Thoracic aorta (tissue), 2 donors: Measurements from ENCODE around the gene ABTB2. TPM values are rescaled to one million over a fixed set of nuclear protein-coding genes. Genes with fewer than 3 reads are reported as not detected.

Experiments used
- ATAC-seq: fragments of 150-250 bp; one replicate; pipeline ENCODE4 v1.8.0; 2017; ENCODE audit warnings: low read depth; ENCODE audit not compliant: insufficient number of reproducible peaks, low FRiP score
- DNase-seq: peaks from one replicate; pipeline ENCODE4 v3.0.0-alpha.2; 2020; ENCODE audit warnings: low spot score
- H3K27ac ChIP-seq, 2 donors: fragments of 200-600 bp; sonication (generic); 1 replicate in 1 of 2; 2 replicates in 1 of 2; pipeline ENCODE4 v1.5.1; 2016; ENCODE audit warnings: mild to moderate bottlenecking in 2 of 2, moderate library complexity in 2 of 2
- H3K27me3 ChIP-seq: fragments of 200-600 bp; sonication (generic); replicated peaks from 2 replicates; pipeline ENCODE4 v1.6.0; 2016; ENCODE audit warnings: mild to moderate bottlenecking; ENCODE audit not compliant: insufficient read depth
- H3K36me3 ChIP-seq: fragments of 200-600 bp; sonication (generic); one replicate; pipeline ENCODE4 v1.5.1; 2016
- H3K4me1 ChIP-seq, 2 donors: fragments of 200-600 bp; sonication (generic); 1 replicate in 1 of 2; 2 replicates in 1 of 2; pipeline versions ENCODE4 v1.5.1 to v1.6.0; 2016; ENCODE audit warnings: low read depth in 2 of 2, mild to moderate bottlenecking in 1 of 2; ENCODE audit not compliant: control insufficient read depth in 1 of 2
- H3K4me3 ChIP-seq: fragments of 200-600 bp; sonication (generic); 2 replicates; pipeline ENCODE4 v1.5.1; 2016; ENCODE audit warnings: mild to moderate bottlenecking
- H3K9me3 ChIP-seq: fragments of 200-600 bp; sonication (generic); 2 replicates; pipeline ENCODE4 v1.5.1; 2016
- total RNA-seq, 2 donors: library from RNA; depleted of rRNA; stranded (reverse); fragments of >200 nt; gene quantifications; one replicate each; pipeline versions ENCODE4 v1.1.0 to v1.2.3, GENCODE V29; 2016
- TF ChIP-seq, protein P1 (sequence below): fragments of 200-600 bp; sonication (generic); IDR thresholded peaks from one replicate; pipeline ENCODE4 v1.5.1; 2019; ENCODE audit warnings: antibody characterized with exemption

Gene ABTB2
- total RNA-seq, 2 donors from 2014 or later: 12.3 to 31.0 TPM

GRCh38 chr11:34356576-34356912 is 1.3 kb downstream of the ABTB2 start:
- ATAC-seq: no peak
- peaks cover 4 to 36% of the 10 kb centered on the region in 2 donors for H3K4me1 ChIP-seq

DNA sequence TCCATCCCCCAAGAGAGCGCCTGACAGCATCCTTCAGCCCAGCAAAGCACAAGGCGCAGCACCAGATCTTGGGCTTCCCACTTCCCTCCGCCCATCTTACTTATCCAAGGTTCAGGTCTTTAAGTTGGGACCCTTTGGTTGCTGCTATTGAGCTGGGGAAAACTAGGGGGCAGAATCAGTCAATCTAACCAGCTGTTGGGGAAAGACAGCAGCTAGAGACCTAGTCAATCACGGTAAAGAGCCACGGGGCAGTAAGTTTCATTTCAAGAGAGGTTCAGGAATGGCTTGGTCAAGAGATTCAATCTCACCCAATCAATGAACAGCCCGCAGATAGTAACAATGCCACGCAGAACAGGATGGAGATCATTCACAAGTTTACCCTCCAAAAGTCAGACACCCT is 1.7 kb downstream of the ABTB2 start:
- no peak for ATAC-seq
- H3K4me3 ChIP-seq: peak overlapping the region; percentile 84
- peak overlapping the region; percentile 77 to 80 for H3K27ac ChIP-seq
- TF ChIP-seq, protein P1, sequence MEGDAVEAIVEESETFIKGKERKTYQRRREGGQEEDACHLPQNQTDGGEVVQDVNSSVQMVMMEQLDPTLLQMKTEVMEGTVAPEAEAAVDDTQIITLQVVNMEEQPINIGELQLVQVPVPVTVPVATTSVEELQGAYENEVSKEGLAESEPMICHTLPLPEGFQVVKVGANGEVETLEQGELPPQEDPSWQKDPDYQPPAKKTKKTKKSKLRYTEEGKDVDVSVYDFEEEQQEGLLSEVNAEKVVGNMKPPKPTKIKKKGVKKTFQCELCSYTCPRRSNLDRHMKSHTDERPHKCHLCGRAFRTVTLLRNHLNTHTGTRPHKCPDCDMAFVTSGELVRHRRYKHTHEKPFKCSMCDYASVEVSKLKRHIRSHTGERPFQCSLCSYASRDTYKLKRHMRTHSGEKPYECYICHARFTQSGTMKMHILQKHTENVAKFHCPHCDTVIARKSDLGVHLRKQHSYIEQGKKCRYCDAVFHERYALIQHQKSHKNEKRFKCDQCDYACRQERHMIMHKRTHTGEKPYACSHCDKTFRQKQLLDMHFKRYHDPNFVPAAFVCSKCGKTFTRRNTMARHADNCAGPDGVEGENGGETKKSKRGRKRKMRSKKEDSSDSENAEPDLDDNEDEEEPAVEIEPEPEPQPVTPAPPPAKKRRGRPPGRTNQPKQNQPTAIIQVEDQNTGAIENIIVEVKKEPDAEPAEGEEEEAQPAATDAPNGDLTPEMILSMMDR: no peak
- DNase-seq: no peak
- H3K27me3 ChIP-seq: no peaks in the 10 kb centered on the region
- H3K9me3 ChIP-seq: no peaks in the 10 kb centered on the region
- peaks cover 4 to 36% of the 10 kb centered on the region in 2 donors for H3K4me1 ChIP-seq
- no peaks in the 10 kb centered on the region for H3K36me3 ChIP-seq

More at GRCh38 chr11:34356576-34356912, 1.3 kb downstream of the ABTB2 start:
- H3K27ac ChIP-seq: peak overlapping the region; percentile 77 to 80
- TF ChIP-seq, protein P1: no peak
- no peaks in the 10 kb centered on the region for H3K27me3 ChIP-seq
- no peaks in the 10 kb centered on the region for H3K36me3 ChIP-seq
- peak overlapping the region; percentile 84 for H3K4me3 ChIP-seq
- H3K9me3 ChIP-seq: no peaks in the 10 kb centered on the region
- peak; percentile 43 for DNase-seq

- Histone ChIP-seq H3K4me3 (peak overlapping the region; percentile 84), H3K4me1 (peaks cover 4 to 36% of the 10 kb centered on the region in 2 donors), H3K27ac (peak overlapping the region; percentile 77 to 80), H3K36me3 (no peaks in the 10 kb centered on the region), H3K9me3 (no peaks in the 10 kb centered on the region), H3K27me3 (no peaks in the 10 kb centered on the region)
- ATAC-seq: no peak
- no peak for DNase-seq
- TF ChIP-seq, protein P1: no peak
These were observed 2.1 kb downstream of the ABTB2 start for GRCh38 chr11:34355726-34356125.

DNA sequence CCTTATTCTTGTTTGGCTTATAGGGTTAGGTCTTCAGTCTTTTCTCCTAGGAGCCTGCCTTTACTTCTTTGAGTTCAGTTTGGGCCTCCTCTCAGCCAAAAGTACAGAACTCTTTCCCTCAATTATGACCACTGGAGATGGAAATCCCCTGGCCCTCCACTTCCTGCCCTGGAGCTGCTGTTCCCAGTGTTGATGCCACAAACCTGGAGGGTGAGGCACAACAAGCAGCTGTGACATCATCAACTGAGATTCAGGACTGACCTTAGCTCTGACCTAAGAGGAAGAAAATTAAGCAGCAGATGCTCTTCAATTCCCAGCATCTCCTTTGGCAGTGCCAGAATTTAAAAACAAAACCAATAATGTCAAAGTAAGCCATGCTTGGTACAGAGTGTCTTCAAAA is 3.0 kb downstream of the ABTB2 start:
- TF ChIP-seq, protein P1: no peak
- no peak overlapping the region for H3K4me3 ChIP-seq
- H3K36me3 ChIP-seq: no peaks in the 10 kb centered on the region
- ATAC-seq: no peak
- no peak overlapping the region for H3K27ac ChIP-seq
- DNase-seq: no peak
- no peaks in the 10 kb centered on the region for H3K27me3 ChIP-seq
- H3K9me3 ChIP-seq: no peaks in the 10 kb centered on the region
- peaks cover 4 to 42% of the 10 kb centered on the region in 2 donors for H3K4me1 ChIP-seq

DNA sequence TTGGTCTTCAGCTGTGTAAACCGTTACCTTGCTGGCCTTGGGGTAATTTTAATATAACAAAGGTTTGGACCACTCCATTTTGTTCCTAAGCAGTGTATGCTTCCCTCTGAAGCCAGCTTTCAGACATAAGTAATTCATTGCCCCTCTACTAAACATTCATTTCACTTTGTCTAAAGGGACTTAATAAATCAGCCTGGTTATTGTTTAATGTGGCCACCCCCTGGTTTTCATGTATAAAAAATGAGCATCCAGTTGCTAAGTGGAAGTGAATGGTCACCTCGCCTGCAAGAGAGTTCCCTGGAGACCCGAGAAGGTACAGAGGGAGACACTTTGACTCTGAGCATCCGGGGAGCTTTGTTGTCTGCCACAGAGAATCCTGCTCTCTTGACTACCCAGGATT is 3.9 kb downstream of the ABTB2 start:
- Histone ChIP-seq H3K9me3 (no peaks in the 10 kb centered on the region), H3K27me3 (no peaks in the 10 kb centered on the region), H3K4me1 (peaks cover 9 to 52% of the 10 kb centered on the region in 2 donors), H3K27ac (no peak overlapping the region), H3K4me3 (no peak overlapping the region), H3K36me3 (no peaks in the 10 kb centered on the region)
- ATAC-seq (no peak), DNase-seq (no peak)
- TF ChIP-seq, protein P1: no peak
